HG02885 (cell line): ENCODE results near the gene TBL3.
A peak's percentile ranks its signal among the peaks of the same experiment; 100 is the strongest.
"Not testable (repeated sequence)": the region's sequence is repeated elsewhere in the genome, so short reads cannot be mapped to it uniquely, and the experiment has no call there.

Source experiments
- ATAC-seq: cut with Tn5 transposase; IDR thresholded peaks from one replicate; pipeline ENCODE4 v1.9.1; 2021; ENCODE audit warnings: mild to moderate bottlenecking; ENCODE audit not compliant: unreplicated experiment, poor library complexity

The TBL3 gene

DNA sequence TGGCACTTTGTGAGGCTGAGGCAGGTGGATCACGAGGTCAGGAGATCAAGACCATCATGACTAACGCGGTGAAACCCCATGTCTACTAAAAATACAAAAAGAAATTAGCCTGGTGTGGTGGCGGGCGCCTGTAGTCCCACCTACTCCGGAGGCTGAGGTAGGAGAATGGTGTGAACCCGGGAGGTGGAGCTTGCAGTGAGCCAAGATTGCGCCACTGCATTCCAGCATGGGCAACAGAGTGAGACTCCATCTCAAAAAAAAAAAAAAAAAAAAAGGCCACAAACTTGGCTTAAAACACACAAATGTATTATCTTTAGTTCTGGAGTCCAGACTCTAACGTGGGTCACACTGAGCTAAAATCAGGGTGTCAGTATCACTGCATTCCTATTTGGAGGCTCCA lies 39.9 kb downstream of the TBL3 start:
- not testable (repeated sequence) for ATAC-seq

GRCh38 chr16:2013527-2013926 lies 41.7 kb downstream of the TBL3 start:
- ATAC-seq = no peak

DNA sequence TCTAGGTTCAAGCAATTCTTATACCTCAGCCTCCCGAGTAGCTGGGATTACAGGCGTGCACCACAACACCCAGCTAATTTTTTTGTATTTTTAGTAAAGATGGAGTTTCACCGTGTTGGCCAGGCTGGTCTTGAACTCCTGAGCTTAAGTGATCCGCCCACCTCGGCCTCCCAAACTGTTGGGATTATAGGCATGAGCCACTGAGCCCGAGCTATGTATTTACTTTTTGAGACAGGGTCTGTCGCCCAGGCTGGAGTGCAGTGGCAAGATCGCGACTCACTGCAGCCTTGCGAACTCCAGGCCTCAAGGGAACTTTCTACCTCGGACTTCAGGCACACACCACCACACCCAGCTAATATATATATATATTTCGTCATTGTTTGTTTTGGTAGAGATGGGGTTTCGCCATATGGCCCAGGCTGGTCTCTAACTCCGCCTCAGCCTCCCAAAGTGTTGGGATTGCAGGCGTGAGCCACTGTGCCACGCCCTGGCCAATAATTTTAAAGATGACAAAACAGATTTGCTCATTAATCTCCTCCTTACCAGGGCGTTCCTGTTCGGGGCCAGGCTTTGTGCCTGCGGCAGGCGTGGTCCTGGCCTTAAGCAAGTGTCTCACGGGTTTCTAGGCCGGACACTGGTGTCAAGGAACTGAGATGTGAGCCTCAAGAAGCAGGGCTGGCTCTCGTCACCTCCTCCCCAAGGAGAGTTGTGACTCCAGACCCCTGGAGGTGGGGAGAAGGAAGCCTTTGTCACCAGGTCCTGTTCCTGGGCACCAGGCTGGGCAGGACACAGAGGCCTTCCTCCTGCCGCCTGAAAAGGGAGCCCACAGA lies 43.5 kb downstream of the TBL3 start:
- ATAC-seq = no peak

DNA sequence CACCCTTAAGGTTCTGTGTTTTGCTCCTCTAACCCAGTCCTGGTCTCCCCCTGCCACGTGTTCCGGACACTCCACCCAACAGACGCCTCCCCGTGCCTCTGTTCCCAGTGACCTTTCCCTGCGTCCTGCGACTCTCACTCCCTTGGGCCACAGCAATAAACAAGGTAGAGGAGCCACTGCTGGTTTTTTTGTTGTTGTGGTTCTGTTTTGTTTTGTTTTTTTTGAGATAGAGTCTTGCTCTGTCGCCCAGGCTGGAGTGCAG lies 44.0 kb downstream of the TBL3 start:
- ATAC-seq = no peak

DNA sequence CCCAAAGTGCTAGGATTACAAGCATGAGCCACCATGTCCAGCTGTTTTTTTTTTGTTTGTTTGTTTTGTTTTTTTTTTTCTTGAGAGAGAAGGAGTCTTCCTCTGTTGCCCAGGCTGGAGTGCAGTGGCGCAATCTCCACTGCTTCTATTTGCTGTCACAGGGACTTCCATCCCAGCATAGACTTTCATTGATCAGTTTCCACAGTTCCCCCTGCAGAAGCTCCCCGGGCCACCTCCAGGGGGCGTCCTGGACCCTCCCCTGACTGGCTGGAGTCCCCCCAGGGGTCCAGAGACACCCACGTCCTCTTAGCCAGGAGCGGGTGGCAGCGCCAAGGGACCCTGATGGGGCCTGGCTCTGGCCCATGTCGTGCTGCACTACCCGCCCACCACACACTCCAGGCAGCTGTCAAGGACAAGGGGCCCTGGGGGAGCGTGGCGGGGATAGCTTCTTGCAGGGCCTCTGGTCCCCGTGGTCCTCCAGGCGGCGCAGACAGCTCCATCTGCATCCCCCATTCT lies 44.6 kb downstream of the TBL3 start:
- no peak for ATAC-seq

DNA sequence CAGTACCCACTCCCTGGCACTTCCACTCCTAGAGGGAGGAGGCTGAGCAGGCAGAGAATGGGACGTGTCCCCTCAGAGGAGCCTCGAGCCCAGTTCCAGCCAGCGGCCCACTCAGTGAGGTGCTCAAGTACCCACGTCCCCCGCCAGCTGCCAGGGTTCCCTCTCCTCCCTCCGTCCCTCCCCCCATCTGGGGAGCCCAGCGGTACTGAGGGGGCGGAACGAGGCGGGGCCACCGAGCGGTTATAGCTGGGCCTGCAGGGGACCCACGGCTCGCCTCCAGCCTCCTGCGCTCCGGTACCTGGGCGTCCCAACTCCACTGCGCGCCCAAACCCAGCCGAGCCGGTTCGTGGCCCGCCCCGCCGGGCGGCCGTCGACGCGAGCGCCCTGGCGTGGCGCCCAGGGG lies 47.7 kb downstream of the TBL3 start, which contains the start of gene NPW:
NPW (plus strand) TSS at position 268 of the 403 bp plus-strand sequence.
- ATAC-seq = no peak

- ATAC-seq = no peak
These were observed 48.3 kb downstream of the TBL3 start for GRCh38 chr16:2019921-2020831.

- no peak for ATAC-seq
These were observed 50.9 kb downstream of the TBL3 start for GRCh38 chr16:2022723-2023091.

GRCh38 chr16:2023092-2024031 lies 51.5 kb downstream of the TBL3 start:
- ATAC-seq = peak; percentile 84

DNA sequence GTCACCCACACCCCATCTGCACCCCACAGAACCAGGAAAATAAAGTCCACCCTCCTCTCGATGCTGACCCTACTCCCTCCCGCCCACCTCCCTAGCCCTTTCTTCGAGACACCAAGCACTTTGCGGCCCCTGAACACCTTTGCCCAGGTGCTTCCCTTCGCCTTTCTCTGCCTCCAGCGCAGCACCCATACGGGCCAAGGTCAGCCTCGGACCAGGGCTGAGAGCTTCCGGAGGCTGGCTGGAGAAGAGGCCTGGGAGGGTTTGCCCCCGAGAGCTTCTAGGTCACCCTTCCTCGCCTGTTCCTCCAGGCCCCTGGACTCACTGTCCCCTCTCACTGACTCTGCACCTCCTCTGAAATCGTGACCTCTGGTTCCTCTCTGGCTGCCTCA lies 52.2 kb downstream of the TBL3 start:
- ATAC-seq = no peak

- no peak for ATAC-seq
These were observed 53.4 kb downstream of the TBL3 start for GRCh38 chr16:2025251-2025650.

DNA sequence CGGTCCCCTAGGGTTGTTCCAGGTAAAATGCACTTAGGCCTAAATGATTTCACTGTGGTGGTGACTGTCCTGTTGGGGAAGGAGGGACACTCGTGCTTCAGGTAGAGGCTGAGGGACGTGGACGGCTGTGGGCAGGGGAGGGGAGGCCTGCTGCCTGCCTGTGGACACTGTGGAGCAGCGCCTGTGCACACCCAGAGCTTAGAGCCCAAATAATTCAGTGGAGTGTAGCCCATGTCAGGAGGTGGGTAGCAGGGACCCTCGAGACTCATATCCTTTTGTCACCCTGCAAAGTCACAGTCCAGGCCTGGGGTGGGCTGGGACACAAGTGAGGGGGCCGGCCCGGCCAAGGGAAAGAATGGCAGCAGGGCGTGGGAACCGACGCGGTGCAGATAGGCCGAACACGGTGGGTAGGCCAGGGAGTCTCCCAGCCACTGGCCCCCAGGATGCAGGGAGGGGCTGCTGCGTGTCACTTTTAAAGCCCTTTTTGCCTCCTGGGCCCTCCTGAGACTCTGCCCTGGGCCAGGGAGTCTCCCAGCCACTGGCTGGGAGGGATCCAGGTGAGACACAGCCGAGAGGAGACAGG lies 54.1 kb downstream of the TBL3 start:
- no peak for ATAC-seq

DNA sequence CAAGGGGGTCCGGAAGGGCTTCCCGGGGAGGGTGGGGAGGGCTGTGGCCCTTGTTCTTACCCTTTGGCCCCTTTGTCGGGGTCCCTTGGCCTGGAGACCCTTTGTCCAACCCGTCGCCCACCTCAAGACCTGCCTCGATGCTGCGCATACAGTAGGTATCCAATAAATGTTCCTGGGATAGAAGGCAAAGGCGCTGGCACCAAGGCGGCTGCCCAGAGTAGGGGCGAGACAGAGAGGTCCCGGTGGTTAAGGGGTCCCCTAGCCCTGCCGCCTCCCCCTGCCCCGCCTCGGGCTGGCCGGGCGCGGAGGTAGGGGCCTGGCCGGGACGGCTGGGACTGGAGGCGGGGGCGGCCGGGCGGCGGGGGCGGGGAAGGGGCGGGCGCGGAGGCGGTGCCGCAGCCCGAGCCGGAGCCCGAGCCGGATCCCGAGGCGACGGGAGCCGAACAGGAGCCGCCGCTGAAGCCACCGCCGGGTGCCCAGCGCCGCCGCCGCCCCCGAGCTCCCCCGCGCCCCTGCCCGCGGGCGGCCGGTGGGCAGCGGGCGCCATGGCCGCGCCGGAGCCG lies 54.7 kb downstream of the TBL3 start, which contains the start of gene NHERF2:
NHERF2 (plus strand) TSS at position 442 of the 563 bp plus-strand sequence; CDS start at position 546, 104 bp downstream.
- ATAC-seq = no peak

GRCh38 chr16:2027024-2028010 lies 55.5 kb downstream of the TBL3 start:
- no peak for ATAC-seq

GRCh38 chr16:2028146-2028545 lies 56.3 kb downstream of the TBL3 start:
- ATAC-seq = no peak

DNA sequence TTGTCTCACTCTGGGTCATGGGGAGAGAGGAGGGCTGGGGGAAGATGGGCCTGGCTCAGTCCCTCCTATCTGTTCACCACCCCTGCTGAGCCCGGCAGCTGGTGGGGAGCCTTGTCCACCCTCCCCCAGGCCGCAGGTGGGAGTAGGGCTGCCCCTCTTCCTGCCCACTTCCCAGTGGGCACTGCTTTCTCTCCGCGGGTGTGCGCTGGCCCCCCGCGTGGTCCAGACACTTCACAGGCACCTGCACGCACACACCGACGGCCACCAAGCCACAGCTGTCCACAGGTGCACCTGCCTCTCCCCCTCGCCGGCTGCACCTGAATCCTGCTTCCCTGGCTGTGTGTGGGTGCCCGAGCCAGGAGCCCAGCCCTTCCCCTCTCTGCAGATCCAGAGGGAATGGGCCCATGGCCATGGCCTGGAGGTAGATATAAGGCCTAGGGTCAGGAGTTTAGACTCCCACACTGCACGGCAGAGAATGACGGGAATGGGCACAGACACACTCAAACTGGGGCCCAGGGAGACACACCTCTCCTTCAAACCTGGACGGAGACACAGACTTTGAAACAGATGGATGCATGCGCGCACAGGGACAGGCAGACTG lies 56.9 kb downstream of the TBL3 start:
- no peak for ATAC-seq

- ATAC-seq = no peak
These were observed 57.5 kb downstream of the TBL3 start for GRCh38 chr16:2029350-2029749.

DNA sequence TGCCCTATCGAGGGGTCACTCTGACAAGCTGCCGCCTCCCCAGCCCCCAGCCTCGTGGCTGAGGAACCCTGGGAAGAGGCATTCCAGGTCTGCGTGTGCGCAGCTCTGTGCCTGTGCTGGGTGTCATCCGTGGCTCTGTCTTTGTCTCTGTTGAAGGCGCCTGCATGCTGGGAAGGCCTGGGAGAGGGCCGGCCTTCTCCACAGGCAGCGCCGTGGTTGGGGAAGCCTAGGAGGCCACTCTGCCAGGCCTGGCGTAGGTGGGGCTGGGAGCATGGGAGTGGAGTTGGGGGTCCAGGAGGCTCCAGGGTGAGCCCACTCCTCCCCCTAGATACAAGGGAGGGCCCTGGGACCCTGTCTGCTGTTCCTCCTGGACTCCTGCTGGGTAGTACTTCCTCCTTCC lies 58.2 kb downstream of the TBL3 start:
- no peak for ATAC-seq
